HK-2 (cell line): ENCODE measurements around the gene KLHDC4.
"Not testable (repeated sequence)": the region's sequence is repeated elsewhere in the genome, so short reads cannot be mapped to it uniquely, and the experiment has no call there.

ENCODE experiments used
- DNase-seq: peaks from one replicate; pipeline ENCODE4 v3.0.0-alpha.2; 2018; ENCODE audit not compliant: unreplicated experiment

Gene KLHDC4

GRCh38 chr16:87720446-87720845 is 45.3 kb downstream of the KLHDC4 start:
- no peak for DNase-seq

- DNase-seq, result not testable (repeated sequence)
Observed at GRCh38 chr16:87718831-87719230, 47.0 kb downstream of the KLHDC4 start.

GRCh38 chr16:87715658-87716057 is 50.1 kb downstream of the KLHDC4 start:
- DNase-seq, result peak; percentile 39

GRCh38 chr16:87715231-87715630 is 50.6 kb downstream of the KLHDC4 start:
- DNase-seq, result no peak

GRCh38 chr16:87713451-87714229 is 52.1 kb downstream of the KLHDC4 start:
- no peak for DNase-seq

- DNase-seq, result no peak
Observed at GRCh38 chr16:87712184-87712762, 53.5 kb downstream of the KLHDC4 start.

GRCh38 chr16:87710887-87711286 is 54.9 kb downstream of the KLHDC4 start:
- DNase-seq, result no peak

GRCh38 chr16:87709677-87710076 is 56.1 kb downstream of the KLHDC4 start:
- no peak for DNase-seq

GRCh38 chr16:87708881-87709638 is 56.7 kb downstream of the KLHDC4 start:
- DNase-seq, result no peak

- no peak for DNase-seq
Observed at GRCh38 chr16:87707714-87708580, 57.8 kb downstream of the KLHDC4 start.

- no peak for DNase-seq
Observed at GRCh38 chr16:87707097-87707496, 58.7 kb downstream of the KLHDC4 start.

GRCh38 chr16:87706278-87707000 is 59.3 kb downstream of the KLHDC4 start:
- DNase-seq, result no peak

- no peak for DNase-seq
Observed at GRCh38 chr16:87705771-87706277, 60.0 kb downstream of the KLHDC4 start.

- no peak for DNase-seq
Observed at GRCh38 chr16:87704754-87705353, 60.9 kb downstream of the KLHDC4 start.

GRCh38 chr16:87703835-87704375 is 61.9 kb downstream of the KLHDC4 start:
- no peak for DNase-seq

GRCh38 chr16:87703071-87703470 is 62.7 kb downstream of the KLHDC4 start:
- no peak for DNase-seq

GRCh38 chr16:87702325-87702811 is 63.4 kb downstream of the KLHDC4 start:
- no peak for DNase-seq

GRCh38 chr16:87701505-87701921 is 64.3 kb downstream of the KLHDC4 start:
- no peak for DNase-seq

- no peak for DNase-seq
Observed at GRCh38 chr16:87701078-87701460, 64.7 kb downstream of the KLHDC4 start.
